ENCODE measurements around the gene RARA.

DNA sequence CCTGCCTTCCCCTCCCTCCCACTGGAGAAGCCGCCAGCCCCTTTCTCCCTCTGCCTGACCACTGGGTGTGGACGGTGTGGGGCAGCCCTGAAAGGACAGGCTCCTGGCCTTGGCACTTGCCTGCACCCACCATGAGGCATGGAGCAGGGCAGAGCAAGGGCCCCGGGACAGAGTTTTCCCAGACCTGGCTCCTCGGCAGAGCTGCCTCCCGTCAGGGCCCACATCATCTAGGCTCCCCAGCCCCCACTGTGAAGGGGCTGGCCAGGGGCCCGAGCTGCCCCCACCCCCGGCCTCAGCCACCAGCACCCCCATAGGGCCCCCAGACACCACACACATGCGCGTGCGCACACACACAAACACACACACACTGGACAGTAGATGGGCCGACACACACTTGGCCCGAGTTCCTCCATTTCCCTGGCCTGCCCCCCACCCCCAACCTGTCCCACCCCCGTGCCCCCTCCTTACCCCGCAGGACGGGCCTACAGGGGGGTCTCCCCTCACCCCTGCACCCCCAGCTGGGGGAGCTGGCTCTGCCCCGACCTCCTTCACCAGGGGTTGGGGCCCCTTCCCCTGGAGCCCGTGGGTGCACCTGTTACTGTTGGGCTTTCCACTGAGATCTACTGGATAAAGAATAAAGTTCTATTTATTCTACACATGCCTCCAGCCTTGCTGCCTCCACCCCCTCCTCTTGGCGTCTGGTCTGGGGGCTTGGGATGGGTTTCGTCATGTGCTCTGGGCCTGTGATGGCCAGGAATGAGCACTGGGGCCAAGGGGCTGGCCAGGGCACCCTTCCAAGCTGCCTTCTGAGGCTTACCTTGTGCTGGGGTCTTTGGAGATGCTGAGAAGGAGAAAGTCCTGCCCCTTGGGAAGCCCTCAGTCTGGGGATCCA lies 48.3 kb downstream of the RARA start:
- TF ChIP-seq, protein P1, sequence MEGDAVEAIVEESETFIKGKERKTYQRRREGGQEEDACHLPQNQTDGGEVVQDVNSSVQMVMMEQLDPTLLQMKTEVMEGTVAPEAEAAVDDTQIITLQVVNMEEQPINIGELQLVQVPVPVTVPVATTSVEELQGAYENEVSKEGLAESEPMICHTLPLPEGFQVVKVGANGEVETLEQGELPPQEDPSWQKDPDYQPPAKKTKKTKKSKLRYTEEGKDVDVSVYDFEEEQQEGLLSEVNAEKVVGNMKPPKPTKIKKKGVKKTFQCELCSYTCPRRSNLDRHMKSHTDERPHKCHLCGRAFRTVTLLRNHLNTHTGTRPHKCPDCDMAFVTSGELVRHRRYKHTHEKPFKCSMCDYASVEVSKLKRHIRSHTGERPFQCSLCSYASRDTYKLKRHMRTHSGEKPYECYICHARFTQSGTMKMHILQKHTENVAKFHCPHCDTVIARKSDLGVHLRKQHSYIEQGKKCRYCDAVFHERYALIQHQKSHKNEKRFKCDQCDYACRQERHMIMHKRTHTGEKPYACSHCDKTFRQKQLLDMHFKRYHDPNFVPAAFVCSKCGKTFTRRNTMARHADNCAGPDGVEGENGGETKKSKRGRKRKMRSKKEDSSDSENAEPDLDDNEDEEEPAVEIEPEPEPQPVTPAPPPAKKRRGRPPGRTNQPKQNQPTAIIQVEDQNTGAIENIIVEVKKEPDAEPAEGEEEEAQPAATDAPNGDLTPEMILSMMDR (IDR thresholded peaks at IDR 0.05), result no peak
- no peak for TF ChIP-seq POLR2A (IDR thresholded peaks at IDR 0.05)

Measured in stomach (tissue), 4 donors.